Panc1 (cell line): Measurements from ENCODE around the gene ZCCHC24.

Experiments used
- POLR2AphosphoS5 ChIP-seq: IDR thresholded peaks from 2 replicates; pipeline ENCODE4 v1.6.1; 2012; ENCODE audit warnings: mild to moderate bottlenecking, low read depth, low read length, moderate library complexity
- TF ChIP-seq, protein P1 (sequence below): fragments of 450-650 bp; IDR thresholded peaks from 2 replicates; pipeline ENCODE4 v1.5.1; 2017; ENCODE audit warnings: mild to moderate bottlenecking

GRCh38 chr10:79472449-79472848, 27.0 kb upstream of the ZCCHC24 start:
- TF ChIP-seq, protein P1, sequence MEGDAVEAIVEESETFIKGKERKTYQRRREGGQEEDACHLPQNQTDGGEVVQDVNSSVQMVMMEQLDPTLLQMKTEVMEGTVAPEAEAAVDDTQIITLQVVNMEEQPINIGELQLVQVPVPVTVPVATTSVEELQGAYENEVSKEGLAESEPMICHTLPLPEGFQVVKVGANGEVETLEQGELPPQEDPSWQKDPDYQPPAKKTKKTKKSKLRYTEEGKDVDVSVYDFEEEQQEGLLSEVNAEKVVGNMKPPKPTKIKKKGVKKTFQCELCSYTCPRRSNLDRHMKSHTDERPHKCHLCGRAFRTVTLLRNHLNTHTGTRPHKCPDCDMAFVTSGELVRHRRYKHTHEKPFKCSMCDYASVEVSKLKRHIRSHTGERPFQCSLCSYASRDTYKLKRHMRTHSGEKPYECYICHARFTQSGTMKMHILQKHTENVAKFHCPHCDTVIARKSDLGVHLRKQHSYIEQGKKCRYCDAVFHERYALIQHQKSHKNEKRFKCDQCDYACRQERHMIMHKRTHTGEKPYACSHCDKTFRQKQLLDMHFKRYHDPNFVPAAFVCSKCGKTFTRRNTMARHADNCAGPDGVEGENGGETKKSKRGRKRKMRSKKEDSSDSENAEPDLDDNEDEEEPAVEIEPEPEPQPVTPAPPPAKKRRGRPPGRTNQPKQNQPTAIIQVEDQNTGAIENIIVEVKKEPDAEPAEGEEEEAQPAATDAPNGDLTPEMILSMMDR, result no peak
- no peak for TF ChIP-seq POLR2AphosphoS5
